HepG2 (cell line): ENCODE data around the gene COG5. TPM values are rescaled to one million over a fixed set of nuclear protein-coding genes. Genes with fewer than 3 reads are reported as not detected.

ENCODE experiments used
- AHDC1 ChIP-seq: sonication (generic); formaldehyde crosslinking; IDR thresholded peaks from 2 replicates; pipeline ENCODE4 v1.5.1; 2020; ENCODE audit warnings: mild to moderate bottlenecking, missing genetic modification reagents, borderline replicate concordance
- ASH2L ChIP-seq: fragments of 300-600, 200-600 bp; sonication (generic); IDR thresholded peaks from 2 replicates; pipeline ENCODE4 v1.7.0; 2017; ENCODE audit warnings: low read depth, mild to moderate bottlenecking, moderate library complexity, mixed read lengths, low read length; ENCODE audit not compliant: insufficient read length
- IRF2 ChIP-seq: IDR thresholded peaks from 2 replicates; pipeline ENCODE4 v1.6.1; 2018; ENCODE audit warnings: missing genetic modification reagents, missing compliant biosample characterization
- KLF6 ChIP-seq: IDR thresholded peaks from 2 replicates; pipeline ENCODE4 v1.8.0; 2016; ENCODE audit warnings: missing biosample characterization, missing genetic modification reagents
- KMT2B ChIP-seq: IDR thresholded peaks from 2 replicates; pipeline ENCODE4 v1.6.1; 2016; ENCODE audit warnings: missing genetic modification reagents, missing compliant biosample characterization
- MAFG ChIP-seq: sonication (generic); formaldehyde crosslinking; IDR thresholded peaks from 2 replicates; pipeline ENCODE4 v1.5.1; 2020; ENCODE audit warnings: mild to moderate bottlenecking, missing genetic modification reagents
- PPARG ChIP-seq: conservative IDR thresholded peaks from 2 replicates; pipeline ENCODE4 v1.6.1; 2016; ENCODE audit warnings: missing biosample characterization, missing genetic modification reagents
- REST ChIP-seq, 2 experiments: IDR thresholded peaks; 2 replicates each; pipeline ENCODE4 v1.6.1; 2011 to 2012; ENCODE audit warnings: low read length in 2 of 2, borderline replicate concordance in 1 of 2, low read depth in 1 of 2, mild to moderate bottlenecking in 1 of 2, moderate library complexity in 1 of 2
- SP5 ChIP-seq: IDR thresholded peaks from 2 replicates; pipeline ENCODE4 v1.6.1; 2016; ENCODE audit warnings: low read depth, borderline replicate concordance
- SRY ChIP-seq: sonication (generic); formaldehyde crosslinking; IDR thresholded peaks from 2 replicates; pipeline ENCODE4 v1.8.0; 2022; ENCODE audit warnings: mild to moderate bottlenecking, missing genetic modification reagents
- TP53 ChIP-seq: sonication (generic); formaldehyde crosslinking; conservative IDR thresholded peaks from 2 replicates; pipeline ENCODE4 v1.4.0; 2020; ENCODE audit warnings: missing genetic modification reagents
- ZFP41 ChIP-seq: sonication (generic); formaldehyde crosslinking; IDR thresholded peaks from 2 replicates; pipeline ENCODE4 v1.4.0; 2020; ENCODE audit warnings: mild to moderate bottlenecking, missing genetic modification reagents, borderline replicate concordance
- ZNF292 ChIP-seq: sonication (generic); formaldehyde crosslinking; IDR thresholded peaks from 2 replicates; pipeline ENCODE4 v1.8.1; 2022; ENCODE audit warnings: mild to moderate bottlenecking, low read depth, missing genetic modification reagents, borderline replicate concordance
- ZNF30 ChIP-seq: sonication (generic); formaldehyde crosslinking; IDR thresholded peaks from 2 replicates; pipeline ENCODE4 v1.5.0; 2020; ENCODE audit warnings: mild to moderate bottlenecking, missing genetic modification reagents
- ZNF354B ChIP-seq: sonication (generic); formaldehyde crosslinking; IDR thresholded peaks from 2 replicates; pipeline ENCODE4 v1.8.0; 2022; ENCODE audit warnings: mild to moderate bottlenecking, missing genetic modification reagents
- ZNF510 ChIP-seq: sonication (generic); formaldehyde crosslinking; IDR thresholded peaks from 2 replicates; pipeline ENCODE4 v1.4.0; 2020; ENCODE audit warnings: low read depth, mild to moderate bottlenecking, missing genetic modification reagents
- ZNF724P ChIP-seq: sonication (generic); formaldehyde crosslinking; IDR thresholded peaks from 2 replicates; pipeline ENCODE4 v1.8.0; 2022; ENCODE audit warnings: missing genetic modification reagents, borderline replicate concordance
- ZNF766 ChIP-seq: sonication (generic); formaldehyde crosslinking; IDR thresholded peaks from 2 replicates; pipeline ENCODE4 v1.5.0; 2020; ENCODE audit warnings: missing genetic modification reagents, borderline replicate concordance
- polyA plus RNA-seq, 8 experiments: library from polyadenylated mRNA; depleted of rRNA in 3 of 8; stranded (reverse) in 7 of 8; unstranded in 1 of 8; fragments of >200 nt; fragmentation: Illumina TruSeq in 4 of 8; extraction: Trizol in 4 of 8; gene quantifications; 2 replicates each; pipeline versions ENCODE4 v1.2.1 to v1.2.3, GENCODE V29; 2011 to 2016; ENCODE audit warnings: low read depth in 4 of 8, missing spikeins in 1 of 8, mixed read lengths in 1 of 8; ENCODE audit not compliant: insufficient read depth in 1 of 8
- total RNA-seq, 5 experiments: library from RNA; depleted of rRNA; stranded (reverse); fragments of >200 nt; fragmentation: Illumina TruSeq; extraction: Trizol; gene quantifications; 2 replicates each; pipeline ENCODE4 v1.2.3, GENCODE V29; 2016; ENCODE audit warnings: low read depth in 1 of 5

COG5 gene
- total and polyA plus RNA-seq, 2 of the 13 experiments (the other 11 are each of a cell fraction or from before 2014, with no cell fraction given): 20.4 to 31.3 TPM

DNA sequence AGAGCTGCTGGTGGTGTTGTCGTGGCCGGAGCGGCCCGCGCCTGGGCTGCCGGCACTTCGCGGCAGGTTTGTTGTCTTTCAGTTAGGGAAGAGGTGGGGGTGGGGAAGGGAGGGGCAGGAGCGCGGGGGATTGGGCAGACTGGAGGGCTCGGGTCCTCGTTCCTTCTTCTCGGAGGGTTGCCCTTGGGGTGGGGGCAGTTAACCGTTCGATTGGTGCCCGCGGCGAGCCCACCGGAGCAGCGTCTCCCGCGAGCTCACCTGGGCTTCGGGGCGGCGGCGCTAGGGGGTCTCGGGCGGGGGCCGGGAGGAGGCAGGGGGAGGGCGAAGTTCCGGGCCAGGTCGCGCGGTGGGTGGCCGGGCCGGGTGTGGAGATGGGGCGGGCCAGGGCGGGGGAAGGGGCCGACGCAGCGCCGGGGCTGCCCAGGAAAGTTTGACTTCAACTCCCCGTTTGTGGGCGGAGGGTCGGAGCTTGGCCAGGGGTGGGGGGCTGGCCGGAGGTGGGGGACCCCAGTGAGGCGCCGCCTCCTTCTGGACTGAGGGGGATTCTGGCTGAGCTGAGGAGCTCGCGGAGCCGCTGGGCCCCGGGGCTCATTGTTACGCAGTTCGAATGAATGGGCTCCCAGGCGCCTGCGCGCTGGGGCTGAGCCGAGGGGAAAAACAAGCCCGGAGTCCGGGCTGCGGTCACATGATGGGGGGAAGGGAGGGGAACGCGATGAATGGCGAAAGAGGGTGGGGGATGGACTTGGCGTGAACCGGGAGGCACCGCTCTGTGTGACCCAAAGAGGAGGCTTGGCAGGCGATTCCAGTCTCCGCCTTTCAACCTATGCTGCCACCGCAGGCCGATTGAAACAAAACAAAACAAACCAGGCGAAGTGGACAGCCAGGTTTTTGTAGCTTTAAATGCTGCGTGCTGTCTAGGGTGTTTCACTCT, 394.3 kb downstream of the COG5 start (continued):
- TF ChIP-seq SP5: no peak; the same call in none of the 2 replicates
- TF ChIP-seq ZNF30 (CRISPR knock-in tag): no peak
- TF ChIP-seq ZNF766: 0 out of 2 replicates have a peak, but pooled peaks have one; percentile 40
- no peak for TF ChIP-seq ASH2L
- no peak for TF ChIP-seq TP53
- TF ChIP-seq REST (IDR thresholded peaks at IDR 0.05; ENCODE audit: borderline replicate concordance in 1 of 2, low read depth in 1 of 2, low read length in 2 of 2): no peak; a peak in 1 of 4 replicates
- TF ChIP-seq MAFG (CRISPR knock-in tag): no peak
- TF ChIP-seq IRF2 (CRISPR knock-in tag): peak; percentile 89; the same call in 1 of the 2 replicates
- TF ChIP-seq AHDC1: no peak
- TF ChIP-seq KLF6 (CRISPR knock-in tag): peak; percentile 75
- no peak for TF ChIP-seq ZNF354B (CRISPR knock-in tag)
- TF ChIP-seq ZNF510 (CRISPR knock-in tag): 0 out of 2 replicates have a peak, but pooled peaks have one; percentile 38
- no peak for TF ChIP-seq SRY (CRISPR knock-in tag)
- no peak for TF ChIP-seq PPARG (CRISPR knock-in tag)
- TF ChIP-seq ZFP41: no peak
- peak; percentile 69; the same call in 1 of the 2 replicates for TF ChIP-seq ZNF292
- peak; percentile 74 for TF ChIP-seq KMT2B (CRISPR knock-in tag)
- TF ChIP-seq ZNF724P (CRISPR knock-in tag): no peak
